Stimulated activated CD4-positive, alpha-beta T cell treated with anti-CD3 and anti-CD28 coated beads, Interleukin-15, amount 100 ng/mL, for 24 hours (primary cell): ENCODE measurements around the gene BUD13.
A peak's percentile ranks its signal among the peaks of the same experiment; 100 is the strongest.

Source experiments
- DNase-seq: peaks from one replicate; pipeline ENCODE4 v3.0.0-alpha.2; 2020

Gene BUD13

DNA sequence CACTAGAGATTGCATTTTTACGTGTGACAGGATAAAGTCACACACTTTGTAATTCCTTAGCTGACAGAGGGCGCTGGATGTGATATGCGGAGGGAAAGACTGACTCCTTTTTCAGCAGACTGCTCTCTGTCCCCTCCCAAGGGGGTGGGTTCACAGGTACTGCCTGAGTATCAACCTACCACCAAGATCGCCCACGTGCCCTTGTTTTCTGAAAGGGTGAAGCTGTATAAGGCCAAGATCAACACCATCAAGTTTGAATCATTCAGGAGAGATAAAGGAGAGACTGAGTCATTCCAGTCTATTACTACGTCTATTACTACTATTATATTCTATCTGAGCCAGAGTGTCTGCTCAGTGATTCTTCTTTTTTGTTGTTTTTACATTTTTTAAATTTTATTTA, 30.7 kb downstream of the BUD13 start:
- DNase-seq: peak; percentile 19

GRCh38 chr11:116740741-116741140, 32.0 kb downstream of the BUD13 start:
- no peak for DNase-seq

GRCh38 chr11:116738975-116739374, 33.8 kb downstream of the BUD13 start:
- DNase-seq: no peak

GRCh38 chr11:116736763-116737162, 36.0 kb downstream of the BUD13 start:
- no peak for DNase-seq

- DNase-seq: no peak
Observed at GRCh38 chr11:116733969-116734508, 38.7 kb downstream of the BUD13 start.

DNA sequence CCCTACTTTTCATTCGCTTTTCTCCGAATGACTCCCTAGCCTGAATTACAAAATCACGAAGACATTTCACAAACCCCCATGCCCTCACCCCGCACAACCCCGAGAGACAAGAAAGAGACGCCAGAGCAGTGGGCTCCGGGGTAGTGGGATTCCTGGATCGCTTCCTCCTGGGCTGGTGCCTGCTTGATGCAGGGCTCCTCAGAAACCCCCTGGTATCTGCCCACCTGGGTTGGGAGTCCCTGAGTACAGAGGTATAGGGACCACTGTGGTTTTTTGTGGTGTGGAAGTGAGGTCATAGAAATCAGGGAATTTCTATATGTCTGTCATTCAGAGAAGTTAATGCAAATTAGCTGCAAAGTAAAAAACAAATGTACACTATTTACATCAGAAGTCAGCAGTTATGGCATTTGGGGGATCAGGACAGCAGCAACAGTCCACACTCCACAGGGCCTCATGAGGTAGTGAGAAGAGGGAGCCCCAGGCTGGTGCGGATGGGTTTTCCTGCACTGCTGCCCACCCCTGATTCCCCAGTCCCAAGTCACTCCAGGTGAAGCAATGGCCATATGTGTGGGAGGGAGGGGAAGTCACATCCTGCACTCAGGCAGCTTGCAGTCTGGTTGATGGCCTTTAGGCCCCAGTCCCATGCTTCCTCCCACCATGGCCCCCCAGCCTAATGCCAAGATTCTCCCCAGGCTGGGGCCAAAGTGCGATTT, 39.6 kb downstream of the BUD13 start:
- DNase-seq: no peak

DNA sequence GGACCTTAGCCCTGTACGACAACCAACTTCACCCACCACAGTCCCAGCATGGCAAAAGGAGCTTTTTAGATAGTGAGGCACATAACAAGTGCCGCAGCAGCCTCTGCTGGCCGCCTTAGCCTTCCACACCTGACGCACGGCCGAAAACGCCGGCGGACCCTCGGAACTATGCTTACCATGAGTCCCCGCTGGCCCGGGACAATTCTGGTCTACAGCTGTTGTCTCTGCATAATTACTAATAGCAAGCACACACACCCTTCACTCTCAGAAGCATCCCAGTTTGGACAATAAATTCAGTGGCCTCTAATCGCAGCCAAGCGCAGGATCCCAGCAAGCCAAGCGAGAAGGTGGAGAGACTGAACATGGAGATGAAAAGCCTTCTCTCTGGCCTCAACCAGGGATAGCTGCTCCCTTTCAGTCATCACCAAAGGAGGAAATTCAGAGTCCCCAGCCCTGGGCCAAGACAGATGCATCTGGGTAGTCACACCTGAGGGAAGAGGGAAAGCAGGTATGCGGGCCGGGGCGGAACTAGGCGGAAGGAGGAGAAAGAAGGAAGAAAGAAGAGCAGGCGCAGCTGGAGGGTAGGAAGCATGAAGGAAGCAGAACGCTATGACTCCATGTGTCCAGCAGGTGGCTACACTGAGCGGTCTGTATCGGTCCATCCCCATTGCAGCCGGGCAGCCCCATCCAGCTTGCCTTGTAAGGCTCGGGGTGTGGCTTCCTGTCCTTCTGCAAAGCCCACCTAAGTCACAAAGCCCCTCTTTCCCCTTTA, 40.3 kb downstream of the BUD13 start:
- peak; percentile 77 for DNase-seq

DNA sequence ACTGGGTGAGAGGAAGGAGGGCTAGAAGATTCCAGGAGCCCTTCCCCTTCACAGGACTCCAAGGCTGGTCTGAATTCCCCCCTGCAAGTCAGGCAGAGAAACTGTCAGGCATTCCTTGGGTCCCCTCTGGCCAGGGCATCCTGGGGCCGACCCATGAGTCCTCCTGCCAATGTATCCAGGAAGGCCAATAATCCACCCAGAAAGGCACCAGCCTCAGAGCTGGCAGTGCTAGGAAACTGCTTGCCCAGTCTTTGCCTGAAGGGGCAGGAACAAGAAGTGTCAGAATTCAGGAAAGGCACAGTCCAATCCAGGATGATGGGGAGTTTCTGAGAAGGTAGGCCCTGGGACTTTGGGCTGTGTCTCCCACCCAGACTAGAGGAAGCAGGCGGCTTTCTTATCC, 41.0 kb downstream of the BUD13 start:
- DNase-seq: no peak

DNA sequence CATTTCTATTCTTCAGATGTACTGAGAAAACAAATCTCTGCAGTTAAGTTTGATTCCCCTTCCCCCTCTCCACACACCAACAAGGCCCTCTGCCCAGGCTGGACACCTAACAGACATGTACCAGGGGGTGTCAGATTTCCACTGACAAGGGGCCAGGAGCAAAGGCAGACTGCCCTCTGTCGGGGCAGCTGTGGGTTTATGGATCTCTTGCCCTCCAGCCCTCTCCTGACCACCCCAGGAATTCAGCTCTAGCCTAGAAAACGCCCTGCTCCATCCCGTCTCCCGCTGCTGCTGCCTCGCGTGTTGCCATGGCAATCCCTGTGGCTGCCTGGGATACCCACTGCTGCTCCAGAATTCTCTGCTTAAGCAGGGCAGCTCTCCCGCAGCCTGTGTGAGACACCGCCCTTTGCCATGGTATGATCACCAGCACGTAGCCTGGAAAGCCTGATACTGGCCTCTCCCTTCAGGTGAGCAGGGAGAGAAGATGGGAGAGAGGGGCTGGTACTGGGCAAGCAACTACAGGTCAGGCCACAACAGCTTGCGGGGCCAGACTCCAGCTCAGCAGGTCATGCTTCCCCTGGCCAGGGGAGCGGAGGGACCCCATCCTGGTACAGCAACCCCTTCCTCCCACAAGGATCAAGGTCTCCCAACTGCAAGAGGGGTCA, 41.6 kb downstream of the BUD13 start:
- DNase-seq: no peak

- DNase-seq: no peak
Observed at GRCh38 chr11:116730601-116731000, 42.2 kb downstream of the BUD13 start.

- no peak for DNase-seq
Observed at GRCh38 chr11:116730241-116730561, 42.6 kb downstream of the BUD13 start.

DNA sequence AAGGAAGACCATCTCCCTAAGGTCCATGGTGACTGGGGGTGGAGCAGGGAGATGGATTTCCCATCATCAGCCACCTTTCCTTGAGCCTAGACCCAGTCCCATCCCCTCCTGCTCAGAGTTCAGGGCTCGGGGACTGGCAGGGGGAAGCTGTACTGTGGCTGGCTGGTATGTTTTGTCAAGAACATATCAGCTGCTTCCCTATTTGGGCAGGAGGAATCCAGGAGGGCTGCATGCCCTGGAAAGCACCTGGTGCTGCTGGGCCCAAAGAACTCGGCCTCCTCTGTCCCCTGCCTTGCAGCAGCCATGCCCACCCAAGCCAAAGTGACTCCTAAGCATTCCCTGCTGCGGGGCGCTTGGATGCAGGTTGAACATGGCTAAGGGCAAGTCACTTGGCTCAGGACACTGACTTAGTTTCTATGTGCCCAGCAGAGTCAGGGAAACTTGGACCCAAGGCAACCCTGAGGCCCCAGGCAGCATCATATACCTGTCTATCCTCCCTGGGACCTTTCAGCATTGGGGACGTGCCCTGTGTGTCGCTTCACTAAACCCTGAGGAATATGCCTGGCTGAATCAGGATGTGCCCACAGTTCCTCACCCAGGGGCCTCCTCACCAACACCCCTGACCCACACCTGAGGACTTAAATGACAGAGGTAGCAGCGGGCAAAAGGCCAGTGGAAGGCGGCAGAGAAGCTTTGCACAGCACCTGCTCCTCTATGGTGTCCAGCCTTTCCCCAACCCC, 43.1 kb downstream of the BUD13 start:
- no peak for DNase-seq

DNA sequence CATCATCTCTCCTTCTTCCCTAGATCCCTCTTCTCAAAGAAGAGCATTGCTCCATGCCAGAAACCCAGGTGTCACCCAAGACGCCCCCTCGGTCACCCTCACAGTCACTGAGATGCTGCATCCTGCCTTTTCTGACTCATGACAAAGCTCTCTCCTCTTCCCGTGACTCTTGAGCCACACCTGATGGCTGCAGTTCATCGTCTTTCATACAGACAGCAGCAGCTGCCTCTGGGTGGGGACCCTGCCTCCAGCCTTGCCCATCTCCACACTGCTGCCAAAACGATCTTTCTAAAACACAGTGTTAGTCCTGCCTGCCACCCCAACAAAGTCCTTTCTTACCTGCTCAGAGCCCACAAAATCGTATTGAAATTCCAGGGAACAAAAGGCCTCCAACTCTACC, 44.8 kb downstream of the BUD13 start:
- no peak for DNase-seq

DNA sequence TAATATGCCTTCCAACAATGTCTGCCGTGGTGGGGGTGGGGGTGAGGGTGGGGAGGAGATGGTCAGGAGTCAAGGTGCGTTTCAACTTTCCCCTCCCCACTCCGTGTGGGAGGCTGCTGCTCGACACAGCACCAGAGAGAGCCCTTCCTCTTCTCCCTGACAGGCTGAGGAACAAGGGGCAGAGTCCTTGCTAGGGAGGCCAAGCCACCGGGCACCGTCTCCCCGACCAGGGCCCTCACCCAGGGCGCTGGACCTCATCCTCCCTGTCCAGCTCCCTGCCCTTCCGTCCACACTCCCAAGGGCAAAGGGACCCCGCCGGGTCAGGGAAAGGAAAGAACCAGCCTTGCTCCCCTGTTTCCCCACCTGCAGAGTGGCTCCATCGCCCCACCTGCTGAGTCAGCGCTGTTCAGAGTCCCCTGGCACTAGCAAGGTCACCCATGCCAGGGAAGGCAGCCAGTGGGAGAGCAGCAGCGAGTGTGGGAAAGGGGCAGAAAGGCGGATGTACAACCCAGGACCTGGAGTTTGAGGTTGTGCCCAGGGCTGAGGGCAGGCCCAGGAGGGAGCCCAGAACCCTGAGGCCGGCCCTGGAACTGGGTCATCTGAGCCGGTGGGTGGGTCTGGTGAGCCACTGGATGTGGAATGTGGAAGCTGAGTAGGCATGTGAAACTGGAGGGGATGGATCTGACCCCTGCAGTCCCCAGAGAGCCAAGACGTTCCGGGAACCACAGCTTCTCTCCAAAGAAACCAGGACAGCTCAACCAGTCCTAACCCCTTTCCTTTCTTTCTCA, 47.2 kb downstream of the BUD13 start:
- DNase-seq: no peak

DNA sequence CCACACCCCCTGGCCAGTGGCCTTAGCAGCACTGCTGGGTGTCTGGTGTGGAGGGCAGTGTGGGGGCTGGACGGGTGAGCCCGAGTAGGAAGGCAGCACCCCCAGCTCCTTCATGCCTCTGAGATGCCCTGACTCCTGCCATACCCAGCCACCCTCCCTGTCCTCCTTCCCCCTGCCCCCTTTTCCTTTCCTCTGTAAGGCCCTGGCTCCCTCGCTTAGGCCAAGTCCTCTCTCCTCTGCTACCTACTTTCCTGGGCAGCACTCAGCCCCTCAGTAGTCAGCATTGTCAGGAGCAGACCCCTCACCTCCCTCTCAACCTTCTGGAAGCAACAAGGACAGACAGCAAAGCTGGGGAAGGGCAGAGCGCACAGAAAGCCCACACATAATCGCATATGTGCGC, 48.0 kb downstream of the BUD13 start:
- DNase-seq: no peak

- no peak for DNase-seq
Observed at GRCh38 chr11:116723511-116723910, 49.3 kb downstream of the BUD13 start.

DNA sequence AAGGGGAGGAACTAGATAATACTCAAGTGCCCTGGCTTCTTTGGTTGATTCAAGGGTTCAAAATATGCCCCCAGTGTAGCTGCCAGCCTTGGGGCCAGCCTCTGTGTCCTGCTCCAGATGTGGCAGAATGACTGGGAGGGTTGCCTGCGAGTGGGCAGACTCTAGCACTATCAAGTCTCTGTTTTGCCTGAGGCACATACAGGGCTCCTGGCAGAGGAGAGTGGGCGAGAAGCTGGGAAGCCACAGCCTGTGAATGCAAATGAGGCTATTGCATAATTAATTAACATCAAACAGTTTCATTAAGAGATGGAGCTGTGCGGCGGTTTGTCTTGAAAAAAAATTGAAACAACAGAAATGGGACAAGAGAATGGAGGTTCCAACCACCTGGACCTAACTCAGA, 50.8 kb downstream of the BUD13 start:
- no peak for DNase-seq

- DNase-seq: no peak
Observed at GRCh38 chr11:116720895-116721294, 51.9 kb downstream of the BUD13 start.

DNA sequence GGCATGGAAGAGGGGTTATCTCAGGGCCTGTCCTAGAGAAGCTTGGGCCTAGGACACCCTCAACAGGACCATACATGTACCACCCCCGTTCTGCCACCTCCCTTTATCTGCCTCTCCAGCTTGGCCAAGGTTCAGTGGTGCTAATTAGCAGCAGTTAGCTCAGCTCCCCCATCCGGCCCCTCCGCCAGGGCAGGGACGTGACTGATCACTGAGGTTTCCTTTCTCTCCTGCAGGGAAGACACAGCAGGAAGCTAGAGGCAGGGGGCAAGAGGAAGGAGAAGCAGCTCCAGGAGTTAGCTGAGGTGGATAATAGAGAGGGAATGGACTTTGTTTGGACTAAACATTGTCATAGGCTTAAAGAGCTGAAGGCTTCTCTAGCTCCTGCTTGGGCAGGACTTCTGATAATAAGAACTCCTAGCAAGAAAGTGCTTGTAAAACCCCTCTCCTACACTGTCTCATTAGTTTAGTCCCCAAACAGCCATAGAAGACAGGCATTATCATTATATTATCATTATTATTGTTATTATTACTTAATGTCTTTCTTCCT, 53.8 kb downstream of the BUD13 start:
- no peak for DNase-seq

GRCh38 chr11:116716621-116717020, 56.2 kb downstream of the BUD13 start:
- DNase-seq: no peak

- no peak for DNase-seq
Observed at GRCh38 chr11:116715383-116715782, 57.4 kb downstream of the BUD13 start.

DNA sequence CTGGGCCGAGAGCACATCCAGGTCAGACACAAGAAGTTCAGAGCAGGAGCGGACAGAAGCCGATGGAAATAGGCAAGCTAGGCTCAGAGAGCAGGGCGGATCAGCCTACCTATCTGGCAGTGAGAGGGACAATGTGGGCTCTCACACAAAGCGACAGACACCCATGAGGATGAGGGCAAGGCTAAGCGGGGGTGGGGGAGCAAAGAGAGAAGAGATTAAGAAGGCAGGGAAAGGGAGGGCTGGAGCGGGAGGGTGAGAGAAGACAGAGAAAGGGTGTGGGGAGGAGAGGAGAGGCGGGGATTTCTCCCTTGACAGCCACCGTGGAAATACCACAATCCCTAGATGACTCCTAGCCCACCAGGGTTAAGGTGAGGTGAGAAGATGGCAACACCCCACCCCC, 57.9 kb downstream of the BUD13 start:
- DNase-seq: no peak
